IPS-15b (cell line): ENCODE measurements around the gene ACADL.

Experiments used
- H3K27me3 ChIP-seq: one replicate; pipeline ENCODE4 v1.6.1; 2013; ENCODE audit warnings: low read length; ENCODE audit not compliant: control insufficient read depth, insufficient read depth
- H3K36me3 ChIP-seq: one replicate; pipeline ENCODE4 v1.6.1; 2013; ENCODE audit warnings: low read length; ENCODE audit not compliant: control insufficient read depth, insufficient read depth
- H3K4me1 ChIP-seq: one replicate; pipeline ENCODE4 v1.6.1; 2013; ENCODE audit warnings: mild to moderate bottlenecking, low read length; ENCODE audit not compliant: control insufficient read depth, insufficient read depth
- H3K4me3 ChIP-seq: one replicate; pipeline ENCODE4 v1.5.1; 2013; ENCODE audit warnings: low read depth, low read length
- H3K9ac ChIP-seq: one replicate; pipeline ENCODE4 v1.6.1; 2013; ENCODE audit warnings: low read depth, mild to moderate bottlenecking, low read length
- H3K9me3 ChIP-seq: one replicate; pipeline ENCODE4 v1.6.1; 2013; ENCODE audit warnings: mild to moderate bottlenecking, low read length; ENCODE audit not compliant: control insufficient read depth, insufficient read depth

Gene ACADL

DNA sequence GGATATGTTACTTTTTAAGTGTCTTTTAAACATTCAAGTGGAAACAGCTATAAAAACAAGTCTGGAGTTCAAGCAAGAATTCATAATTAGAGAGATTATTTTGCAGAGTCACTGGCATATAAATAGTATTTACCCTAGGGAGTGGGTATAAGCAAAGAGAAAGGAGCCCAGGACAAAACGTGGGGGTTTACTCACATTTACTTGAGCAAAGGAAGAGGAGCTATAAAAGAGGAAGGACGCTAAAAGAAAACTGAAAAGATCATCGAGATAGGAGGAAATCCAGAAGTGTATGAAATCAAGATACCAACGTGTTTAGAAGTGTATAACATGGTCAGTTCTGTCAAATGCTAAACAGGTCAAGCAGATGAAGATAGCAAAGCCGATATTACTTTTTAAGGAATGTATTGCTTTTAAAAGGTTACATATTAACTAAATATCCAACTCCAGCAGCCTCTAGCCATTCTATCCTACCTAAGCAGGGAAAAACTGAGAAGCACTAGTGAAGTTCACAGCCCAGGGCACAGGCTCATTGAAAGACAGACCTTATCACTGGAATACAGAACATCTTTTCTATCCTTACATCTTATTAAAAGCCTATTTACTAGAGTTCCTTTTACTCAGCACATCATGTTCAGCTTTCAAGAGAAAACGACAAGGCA is 62.7 kb downstream of the ACADL start:
- no peaks in the 10 kb centered on the region for H3K4me1 ChIP-seq
- H3K36me3 ChIP-seq: no peaks in the 10 kb centered on the region

DNA sequence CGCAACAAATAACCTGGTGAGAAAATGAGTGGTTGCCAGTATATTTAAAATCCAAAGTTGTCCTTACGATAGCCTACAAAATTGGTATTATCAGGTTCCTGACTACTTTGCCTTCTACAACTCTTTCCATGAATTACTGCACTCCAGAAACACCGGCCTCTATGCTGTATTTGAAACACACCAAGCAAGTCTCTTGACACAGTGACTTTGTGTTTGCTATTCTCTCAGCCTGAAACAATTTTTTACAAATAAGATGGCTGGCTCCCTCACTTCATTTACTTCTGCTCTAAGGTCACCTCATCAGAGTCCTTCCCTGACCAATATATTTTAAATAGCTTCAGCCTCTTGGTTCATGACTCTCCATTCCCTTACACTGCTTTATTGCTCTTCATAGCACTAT is 66.2 kb downstream of the ACADL start:
- Histone ChIP-seq H3K9ac (no peak overlapping the region), H3K9me3 (no peaks in the 10 kb centered on the region), H3K4me3 (no peak overlapping the region), H3K4me1 (no peaks in the 10 kb centered on the region), H3K27me3 (no peaks in the 10 kb centered on the region), H3K36me3 (no peaks in the 10 kb centered on the region)

More for the DNA sequence above, 62.7 kb downstream of the ACADL start:
- no peaks in the 10 kb centered on the region for H3K9me3 ChIP-seq
- H3K9ac ChIP-seq: no peak overlapping the region
- no peak overlapping the region for H3K4me3 ChIP-seq
- H3K27me3 ChIP-seq: no peaks in the 10 kb centered on the region

DNA sequence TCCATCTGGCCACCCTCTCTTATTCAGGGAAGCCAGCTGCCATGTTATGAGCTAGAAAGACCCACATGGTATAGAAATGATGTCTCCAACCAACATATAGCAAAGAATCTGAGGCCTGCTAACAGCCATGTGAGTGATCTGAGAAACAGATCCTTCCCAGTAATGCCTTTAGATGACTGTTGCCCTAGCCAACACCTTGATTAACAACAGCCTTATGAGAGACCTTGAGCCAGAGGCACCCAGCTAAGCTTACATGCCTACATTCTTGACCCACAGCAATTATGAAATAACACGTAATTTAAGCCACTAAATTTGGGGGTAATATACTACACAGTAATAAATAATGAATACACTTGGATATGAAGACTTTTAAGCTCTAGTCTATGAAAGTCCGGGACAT is 67.0 kb downstream of the ACADL start:
- Histone ChIP-seq H3K4me3 (no peak overlapping the region), H3K27me3 (no peaks in the 10 kb centered on the region), H3K4me1 (no peaks in the 10 kb centered on the region), H3K36me3 (no peaks in the 10 kb centered on the region), H3K9ac (no peak overlapping the region), H3K9me3 (no peaks in the 10 kb centered on the region)

DNA sequence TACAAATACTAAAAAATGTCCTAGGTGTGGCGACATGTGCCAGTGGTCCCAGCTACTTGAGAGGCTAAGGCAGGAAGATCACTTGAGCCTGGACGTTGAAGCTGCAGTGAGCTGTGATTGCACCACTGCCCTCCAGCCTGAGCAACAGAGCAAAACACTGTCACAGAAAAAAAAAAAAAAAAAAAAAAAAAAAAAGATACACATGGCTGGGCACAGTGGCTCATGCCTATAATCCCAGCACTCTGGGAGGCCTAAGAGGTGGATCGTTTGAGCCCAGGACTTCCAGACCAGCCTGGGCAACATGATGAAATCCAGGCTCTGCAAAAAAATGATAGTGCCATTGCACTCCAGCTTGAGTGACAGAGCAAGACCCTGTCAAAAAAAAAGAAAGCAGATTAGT is 67.7 kb downstream of the ACADL start:
- H3K4me1 ChIP-seq: no peaks in the 10 kb centered on the region
- H3K9me3 ChIP-seq: no peaks in the 10 kb centered on the region
- H3K4me3 ChIP-seq: no peak overlapping the region
- no peaks in the 10 kb centered on the region for H3K36me3 ChIP-seq
- H3K9ac ChIP-seq: no peak overlapping the region
- no peaks in the 10 kb centered on the region for H3K27me3 ChIP-seq

DNA sequence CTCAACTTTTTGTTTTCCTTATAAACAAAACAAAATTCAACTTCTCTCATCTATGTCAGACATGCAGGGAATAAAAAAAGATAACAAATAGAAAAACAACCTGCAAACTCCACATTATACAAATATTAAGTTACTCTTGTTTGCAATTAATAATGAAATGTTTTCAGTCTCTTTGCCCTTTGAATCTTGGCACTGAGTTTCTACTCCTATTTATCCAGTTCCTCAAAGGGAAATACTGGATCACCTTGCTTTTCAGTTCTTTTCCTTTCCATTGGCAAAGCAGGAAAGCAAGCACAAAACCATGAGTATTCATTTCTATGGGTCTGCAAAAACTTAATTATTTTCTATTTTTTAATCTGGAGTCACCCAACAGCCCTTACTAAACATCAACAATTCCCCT is 77.6 kb downstream of the ACADL start:
- H3K4me3 ChIP-seq: no peak overlapping the region
- H3K36me3 ChIP-seq: peaks cover 4% of the 10 kb centered on the region
- H3K27me3 ChIP-seq: no peaks in the 10 kb centered on the region
- H3K9me3 ChIP-seq: no peaks in the 10 kb centered on the region
- H3K4me1 ChIP-seq: no peaks in the 10 kb centered on the region
- no peak overlapping the region for H3K9ac ChIP-seq
